Common myeloid progenitor, CD34-positive (primary cell): ENCODE data around the gene TIMM44.
A peak's percentile ranks its signal among the peaks of the same experiment; 100 is the strongest.
"Not testable (repeated sequence)": the region's sequence is repeated elsewhere in the genome, so short reads cannot be mapped to it uniquely, and the experiment has no call there.

ENCODE experiments used
- CTCF ChIA-PET: fragments of 350-600 bp; sonication (Branson Sonifier 250); formaldehyde crosslinking; loops from one replicate; lab custom pipeline; 2021; ENCODE audit warnings: antibody characterized with exemption; lab: Charles Lee
- POLR2A ChIA-PET: fragments of 350-600 bp; sonication (Branson Sonifier 250); formaldehyde crosslinking; loops from one replicate; lab custom pipeline; 2021; ENCODE audit warnings: antibody characterized with exemption; lab: Charles Lee
- DNase-seq, 3 donors: peaks; one replicate each; pipeline versions ENCODE4 v3.0.0 to v3.0.0-alpha.2; 2013
- H3K27ac ChIP-seq, 2 experiments: 1 replicate in 1 of 2; 2 replicates in 1 of 2; pipeline ENCODE4 v1.7.0; 2013; ENCODE audit warnings: inconsistent platforms in 2 of 2, low read length in 2 of 2, mild to moderate bottlenecking in 2 of 2, low read depth in 1 of 2, moderate library complexity in 1 of 2; ENCODE audit not compliant: severe bottlenecking in 2 of 2, insufficient read depth in 1 of 2, poor library complexity in 1 of 2
- H3K27me3 ChIP-seq, 5 experiments: replicated peaks in 2 of 5; 1 replicate in 3 of 5; 2 replicates in 2 of 5; pipeline versions ENCODE4 v1.6.1 to v1.7.0; 2013; ENCODE audit warnings: low read length in 4 of 5, mild to moderate bottlenecking in 2 of 5, moderate library complexity in 2 of 5, inconsistent platforms in 1 of 5; ENCODE audit not compliant: insufficient read depth in 5 of 5, control insufficient read depth in 4 of 5
- H3K36me3 ChIP-seq, 4 experiments: 1 replicate in 2 of 4; 2 replicates in 2 of 4; pipeline versions ENCODE4 v1.6.1 to v1.7.0; 2013; ENCODE audit warnings: low read length in 3 of 4, control low read depth in 1 of 4, mild to moderate bottlenecking in 1 of 4; ENCODE audit not compliant: control insufficient read depth in 4 of 4, insufficient read depth in 4 of 4
- H3K4me1 ChIP-seq, 4 experiments: 1 replicate in 3 of 4; 2 replicates in 1 of 4; pipeline versions ENCODE4 v1.6.1 to v1.7.1; 2013; ENCODE audit warnings: low read length in 3 of 4, mild to moderate bottlenecking in 3 of 4, control low read depth in 1 of 4, inconsistent platforms in 1 of 4, moderate library complexity in 1 of 4; ENCODE audit not compliant: control insufficient read depth in 4 of 4, insufficient read depth in 4 of 4; ENCODE audit errors: control extremely low read depth in 1 of 4
- H3K4me3 ChIP-seq, 7 experiments: 1 replicate in 4 of 7; 2 replicates in 3 of 7; pipeline versions ENCODE4 v1.5.1 to v1.7.0; 2013; ENCODE audit warnings: mild to moderate bottlenecking in 7 of 7, low read length in 6 of 7, moderate library complexity in 6 of 7, inconsistent platforms in 2 of 7, low read depth in 2 of 7, control low read depth in 1 of 7; ENCODE audit not compliant: insufficient read depth in 4 of 7, control insufficient read depth in 1 of 7; ENCODE audit errors: extremely low read depth in 1 of 7
- H3K9me3 ChIP-seq, 5 experiments: 1 replicate in 4 of 5; 2 replicates in 1 of 5; pipeline versions ENCODE4 v1.6.1 to v1.7.1; 2013; ENCODE audit warnings: low read length in 4 of 5, mild to moderate bottlenecking in 2 of 5, inconsistent platforms in 1 of 5, low read depth in 1 of 5, moderate library complexity in 1 of 5; ENCODE audit not compliant: control insufficient read depth in 4 of 5, insufficient read depth in 2 of 5; ENCODE audit errors: control extremely low read depth in 1 of 5
- WGBS: methylation state at CpG from one replicate; pipeline ENCODE4 v1.1.5; 2013; ENCODE audit not compliant: insufficient coverage; 5-methylcytosine and 5-hydroxymethylcytosine counted together

Gene TIMM44

DNA sequence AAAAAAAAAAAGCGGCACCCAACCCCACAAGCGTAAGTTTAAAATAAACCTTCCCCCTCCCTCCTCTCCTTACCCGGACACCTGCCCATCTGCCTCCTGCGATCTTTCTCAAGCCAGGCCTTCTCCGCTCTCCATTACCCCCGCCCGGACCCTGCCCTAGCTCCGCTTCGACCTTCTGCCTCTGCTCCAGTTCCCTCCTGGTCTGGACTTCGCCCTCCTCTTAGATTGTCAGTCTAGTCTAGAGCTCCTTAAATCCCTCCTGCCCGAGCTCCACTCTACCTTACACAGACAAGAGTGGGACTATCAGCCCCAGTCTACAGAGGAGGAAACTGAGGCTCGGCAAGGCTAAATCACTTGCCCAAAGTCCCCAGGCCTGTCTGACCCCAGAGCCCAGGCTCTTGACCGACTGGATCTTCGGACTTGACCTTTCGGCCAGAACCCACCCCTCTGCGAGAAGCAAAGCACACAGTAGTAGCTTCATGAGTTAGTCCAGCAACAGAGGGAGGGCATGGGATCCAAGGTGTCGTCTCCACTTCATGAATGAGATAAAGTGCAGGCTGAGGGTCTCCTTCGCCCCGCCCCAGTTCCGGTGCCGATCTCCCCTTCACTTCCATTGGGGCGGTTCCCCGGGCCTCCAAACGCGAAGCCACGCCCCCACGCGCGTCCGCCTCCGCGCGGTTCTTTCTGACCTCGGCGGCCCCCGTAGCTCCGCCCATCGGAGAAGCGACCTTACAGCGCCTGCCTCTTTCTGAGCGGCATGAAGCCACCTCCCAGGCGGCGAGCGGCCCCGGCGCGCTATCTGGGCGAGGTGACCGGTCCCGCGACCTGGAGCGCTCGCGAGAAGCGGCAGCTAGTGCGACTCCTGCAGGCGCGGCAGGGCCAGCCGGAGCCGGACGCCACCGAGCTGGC, 23.6 kb downstream of the TIMM44 start, which contains the start of gene SNAPC2:
SNAPC2 (plus strand) TSS at position 729 of the 909 bp plus-strand sequence; CDS start at position 758, 29 bp downstream.
- Histone ChIP-seq H3K9me3 (no peaks in the 10 kb centered on the region), H3K36me3 (peaks cover 0 to 13% (median 10%) of the 10 kb centered on the region in 4 experiments), H3K4me3 (peak within 1 kb of the TSS; percentile 59 to 86 (median 79)), H3K27ac (peak within 1 kb of the TSS in 1 of 2 experiments; percentile 71), H3K4me1 (peaks cover 0 to 51% (median 48%) of the 10 kb centered on the region in 4 experiments), H3K27me3 (peaks cover 0 to 48% (median 15%) of the 10 kb centered on the region in 5 experiments)
- CTCF ChIA-PET: interaction anchor here (0.6 to 4.0 kb wide), 8 partner anchors 9 to 321 kb away, joined by 3 to 16 read pairs (median 6); no protein-coding TSS in a partner anchor
- peak; percentile 95 to 98 (median 98) for DNase-seq
- 4% methylated on average over 54 of the region's 62 CpGs for WGBS
- POLR2A ChIA-PET: interaction anchor here (0.5 to 2.3 kb wide), 4 partner anchors 9 to 51 kb away, joined by 3 to 10 read pairs (median 3); partner anchors contain the start of gene TIMM44

DNA sequence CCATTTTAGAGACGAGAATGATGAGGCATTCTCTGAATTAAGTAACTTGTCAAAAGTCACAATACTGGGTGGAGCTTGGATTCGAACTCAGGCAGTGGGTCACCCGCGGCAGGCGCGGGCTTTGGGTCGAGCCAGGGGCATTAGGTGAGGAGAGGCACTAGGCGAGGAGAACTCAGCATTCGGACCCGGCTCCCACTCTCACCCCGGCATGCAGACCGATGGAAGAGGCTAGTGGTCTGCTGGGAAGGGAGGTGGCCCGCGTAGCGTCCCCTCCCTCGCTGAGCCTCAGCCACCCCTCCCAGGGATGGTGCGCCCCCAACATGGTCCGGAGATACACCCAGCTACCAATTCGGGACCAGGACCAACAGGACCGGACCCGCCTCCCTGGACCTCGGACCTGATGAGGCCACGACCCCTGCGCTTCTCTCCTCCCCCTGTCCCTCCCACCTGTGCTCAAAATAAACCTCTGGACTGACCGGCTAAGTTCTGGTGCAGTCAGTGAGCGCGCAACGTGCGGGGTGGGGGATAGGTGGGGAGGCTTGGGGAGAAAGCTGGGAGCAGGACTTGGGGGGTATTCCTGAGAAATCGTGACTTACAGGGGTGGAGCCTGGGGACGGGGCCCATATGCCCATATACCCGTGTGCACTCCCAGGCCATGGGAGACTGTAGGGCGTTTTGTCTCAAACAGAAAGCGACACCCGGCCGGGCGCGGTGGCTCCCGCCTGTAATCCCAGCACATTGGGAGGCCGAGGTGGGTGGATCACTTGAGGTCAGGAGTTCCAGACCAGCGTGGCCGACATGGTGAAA, 24.6 kb downstream of the TIMM44 start:
- Histone ChIP-seq H3K4me1 (peaks cover 0 to 51% (median 48%) of the 10 kb centered on the region in 4 experiments), H3K4me3 (no peak overlapping the region), H3K9me3 (no peaks in the 10 kb centered on the region), H3K27ac (peak overlapping the region in 1 of 2 experiments; percentile 36), H3K36me3 (peaks cover 0 to 13% (median 10%) of the 10 kb centered on the region in 4 experiments), H3K27me3 (peaks cover 0 to 58% (median 15%) of the 10 kb centered on the region in 5 experiments)
- 53% methylated on average over 29 of the region's 42 CpGs for WGBS
- POLR2A ChIA-PET: no interaction called here
- CTCF ChIA-PET: interaction anchor here (1.0 to 4.0 kb wide), 6 partner anchors 7 to 32 kb away, joined by 3 to 20 read pairs (median 7); partner anchors contain the start of genes CTXN1 and MAP2K7
- no peak for DNase-seq

DNA sequence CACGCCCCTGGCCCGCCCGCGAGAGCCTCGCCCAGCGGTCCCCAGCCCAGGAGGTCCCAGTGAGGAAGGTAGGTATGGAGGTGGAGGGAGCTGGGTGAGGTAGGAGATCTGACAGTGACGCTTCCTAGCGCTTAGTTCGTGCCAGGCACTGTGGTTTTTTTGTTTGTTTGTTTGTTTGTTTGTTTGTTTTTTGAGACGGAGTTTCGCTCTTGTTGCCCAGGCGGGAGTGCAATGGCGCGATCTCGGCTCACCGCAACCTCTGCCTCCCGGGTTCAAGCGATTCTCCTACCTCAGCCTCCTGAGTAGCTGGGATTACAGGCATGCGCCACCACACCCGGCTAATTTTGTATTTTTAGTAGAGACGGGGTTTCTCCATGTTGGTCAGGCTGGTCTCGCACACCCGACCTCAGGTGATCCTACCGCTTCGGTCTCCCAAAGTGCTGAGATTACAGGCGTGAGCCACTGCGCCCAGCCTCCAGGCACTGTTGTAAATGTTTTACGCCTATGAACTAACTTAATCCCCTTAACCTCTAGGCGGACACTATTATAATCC, 25.3 kb downstream of the TIMM44 start:
- DNase-seq, H3K27ac ChIP-seq, H3K9me3 ChIP-seq: not testable (repeated sequence)
- ChIA-PET CTCF (interaction anchor here (1.0 to 4.0 kb wide), 9 partner anchors 10 to 50 kb away, joined by 3 to 20 read pairs (median 4); partner anchors contain the start of genes CTXN1 and MAP2K7), POLR2A (interaction anchor here (1.0 kb wide), 1 partner anchor 14 kb away, joined by 3 read pairs; the partner anchor contains the start of gene MAP2K7)
- Histone ChIP-seq H3K4me3 (peak overlapping the region in 3 of 7 experiments; percentile 13 to 61 (median 56)), H3K4me1 (peaks cover 0 to 51% (median 48%) of the 10 kb centered on the region in 4 experiments), H3K27me3 (peaks cover 0 to 58% (median 15%) of the 10 kb centered on the region in 5 experiments), H3K36me3 (peaks cover 0 to 12% (median 8%) of the 10 kb centered on the region in 4 experiments)
- WGBS: 30% methylated on average over 14 of the region's 29 CpGs

DNA sequence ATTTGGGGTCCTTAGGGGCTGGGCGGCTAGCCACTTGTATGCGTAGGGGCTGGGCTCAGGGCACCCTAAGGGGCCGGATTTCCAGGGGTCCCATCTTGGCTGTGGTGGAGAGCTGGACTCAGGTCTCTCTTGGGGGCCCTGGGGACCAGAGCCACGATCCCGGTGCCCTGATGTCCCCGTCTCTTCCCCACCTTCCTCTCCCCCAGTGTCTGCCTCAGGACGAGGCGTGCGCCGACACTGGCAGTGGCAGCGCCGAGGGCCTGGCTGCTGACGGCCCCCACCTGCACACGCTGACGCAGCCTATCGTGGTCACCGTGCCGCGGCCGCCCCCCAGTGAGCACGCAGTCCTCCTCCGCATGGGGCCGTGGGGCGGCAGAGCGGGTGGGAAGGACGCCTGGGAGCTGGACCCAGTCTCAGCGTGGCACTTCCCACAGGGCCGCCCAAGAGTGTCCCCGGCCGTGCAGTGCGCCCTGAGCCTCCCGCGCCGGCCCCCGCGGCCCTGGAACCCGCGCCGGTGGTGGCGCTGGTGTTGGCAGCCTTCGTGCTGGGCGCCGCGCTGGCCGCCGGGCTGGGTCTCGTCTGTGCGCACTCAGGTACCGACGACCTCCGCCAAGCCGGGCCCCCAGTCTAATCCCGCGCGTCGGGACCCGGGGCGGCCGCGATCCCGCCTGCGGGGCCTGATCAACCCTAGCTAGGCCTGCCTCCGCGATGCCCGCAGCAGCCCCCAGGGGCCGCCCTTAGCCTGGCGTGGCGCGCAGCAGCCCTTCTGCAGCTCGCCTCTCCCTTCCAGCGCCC, 26.0 kb downstream of the TIMM44 start:
- ChIA-PET CTCF (interaction anchor here (0.9 to 4.0 kb wide), 12 partner anchors 9 to 65 kb away, joined by 3 to 20 read pairs (median 3); partner anchors contain the start of genes CTXN1 and MAP2K7), POLR2A (interaction anchor here (0.7 to 1.0 kb wide), 2 partner anchors 14 to 16 kb away, joined by 3 read pairs; partner anchors contain the start of gene MAP2K7)
- H3K27me3 ChIP-seq: peaks cover 0 to 58% (median 15%) of the 10 kb centered on the region in 5 experiments
- H3K4me1 ChIP-seq: peaks cover 0 to 51% (median 48%) of the 10 kb centered on the region in 4 experiments
- under 1% methylated on average over 62 of the region's 71 CpGs for WGBS
- no peaks in the 10 kb centered on the region for H3K9me3 ChIP-seq
- peak; percentile 70 to 79 (median 77) for DNase-seq
- H3K36me3 ChIP-seq: peaks cover 0 to 13% (median 8%) of the 10 kb centered on the region in 4 experiments
- H3K27ac ChIP-seq: no peak overlapping the region
- H3K4me3 ChIP-seq: peak overlapping the region in 4 of 7 experiments; percentile 41 to 61 (median 56)

DNA sequence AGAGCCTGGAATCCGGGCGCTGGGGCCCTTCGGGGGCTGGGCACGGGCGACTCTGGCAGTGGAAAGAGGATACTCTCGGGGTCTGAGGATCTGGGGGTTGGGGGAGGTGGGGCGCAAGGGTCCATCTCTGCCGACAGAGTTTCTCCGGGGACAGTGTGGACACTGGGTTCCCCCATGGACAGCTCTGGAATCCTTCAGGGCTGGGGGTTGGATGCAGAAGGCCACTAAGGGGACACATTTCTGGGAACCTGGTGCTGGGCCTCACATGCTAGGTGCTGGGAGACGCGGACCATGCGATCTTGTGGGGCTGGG, 26.6 kb downstream of the TIMM44 start:
- Histone ChIP-seq H3K27me3 (peaks cover 0 to 58% (median 15%) of the 10 kb centered on the region in 5 experiments), H3K9me3 (no peaks in the 10 kb centered on the region), H3K4me3 (peak overlapping the region in 4 of 7 experiments; percentile 19 to 61 (median 56)), H3K4me1 (peaks cover 0 to 50% (median 47%) of the 10 kb centered on the region in 4 experiments), H3K27ac (no peak overlapping the region), H3K36me3 (peaks cover 2 to 12% (median 6%) of the 10 kb centered on the region in 4 experiments)
- POLR2A ChIA-PET: interaction anchor here (0.7 kb wide), 1 partner anchor 15 kb away, joined by 3 read pairs; no protein-coding TSS in a partner anchor
- DNase-seq: no peak
- CTCF ChIA-PET: interaction anchor here (0.9 to 2.9 kb wide), 6 partner anchors 11 to 64 kb away, joined by 3 to 20 read pairs (median 3); partner anchors contain the start of gene CTXN1
- WGBS: 4% methylated on average over 8 of the region's 12 CpGs
